T-helper 22 cell (primary cell): ENCODE data around the gene IL1RAP.
"Not testable (repeated sequence)": the region's sequence is repeated elsewhere in the genome, so short reads cannot be mapped to it uniquely, and the experiment has no call there.

Experiments used
- DNase-seq: peaks from one replicate; pipeline ENCODE4 v3.0.0-alpha.2; 2020; ENCODE audit warnings: low read depth

Gene IL1RAP

GRCh38 chr3:190512666-190513065 lies 1.2 kb upstream of the IL1RAP start:
- DNase-seq, result no peak

DNA sequence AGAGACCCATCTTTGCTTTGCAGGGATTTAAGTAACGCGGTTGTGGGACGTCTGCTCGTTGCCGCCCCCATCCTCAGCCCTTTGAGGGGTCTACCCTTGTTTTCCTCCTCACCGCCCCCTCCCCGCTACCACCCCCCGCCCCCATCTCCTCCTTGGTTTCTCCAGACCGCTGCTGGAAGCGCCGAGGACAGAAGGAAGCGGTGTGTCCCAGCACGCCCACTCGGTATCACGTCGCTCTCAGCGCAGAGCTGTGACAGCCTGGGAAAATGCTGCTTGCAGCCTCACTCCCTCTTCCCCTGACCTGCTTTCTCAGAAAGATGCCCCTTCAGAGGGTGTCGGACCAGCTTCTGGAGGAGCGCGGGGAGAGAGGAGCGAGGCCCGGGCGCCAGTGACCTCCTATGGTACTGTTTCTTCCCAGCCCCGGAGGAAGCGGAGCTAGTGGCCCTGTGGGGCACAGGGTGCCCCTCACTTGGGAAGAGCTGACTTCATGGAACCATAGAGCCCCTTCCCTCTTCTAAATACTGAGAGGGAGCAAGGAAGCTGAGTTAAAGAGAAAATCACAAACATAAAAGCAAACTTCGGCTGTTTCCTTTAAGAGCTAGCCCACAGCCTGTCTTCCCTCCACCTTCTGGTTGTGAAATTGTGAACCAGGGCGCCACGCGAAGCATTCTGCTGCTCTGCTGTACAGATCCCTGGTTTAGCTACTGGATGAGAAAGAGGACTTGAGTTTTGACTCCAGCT lies 698 bp downstream of the IL1RAP start:
- DNase-seq, result peak; percentile 4

DNA sequence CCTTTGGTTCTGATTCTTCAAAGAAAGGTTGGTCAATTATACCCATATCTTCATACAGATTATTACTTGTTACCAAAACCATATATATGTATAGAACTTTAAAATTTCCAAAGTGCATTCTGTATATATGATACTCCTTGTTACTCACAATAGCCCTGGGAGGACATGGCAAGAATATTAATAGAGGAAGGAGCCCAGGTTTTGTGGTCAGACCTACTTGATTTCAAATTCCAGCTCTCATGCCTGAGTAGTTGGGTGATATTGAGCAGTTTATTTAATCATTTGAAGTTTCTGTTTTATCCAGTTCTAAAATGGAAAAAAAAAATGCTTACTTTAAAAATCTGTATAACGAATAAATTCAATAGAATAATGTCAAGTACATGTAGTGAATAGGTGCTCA lies 2.5 kb downstream of the IL1RAP start:
- DNase-seq, result no peak

GRCh38 chr3:190517687-190518086 lies 3.8 kb downstream of the IL1RAP start:
- DNase-seq, result no peak

DNA sequence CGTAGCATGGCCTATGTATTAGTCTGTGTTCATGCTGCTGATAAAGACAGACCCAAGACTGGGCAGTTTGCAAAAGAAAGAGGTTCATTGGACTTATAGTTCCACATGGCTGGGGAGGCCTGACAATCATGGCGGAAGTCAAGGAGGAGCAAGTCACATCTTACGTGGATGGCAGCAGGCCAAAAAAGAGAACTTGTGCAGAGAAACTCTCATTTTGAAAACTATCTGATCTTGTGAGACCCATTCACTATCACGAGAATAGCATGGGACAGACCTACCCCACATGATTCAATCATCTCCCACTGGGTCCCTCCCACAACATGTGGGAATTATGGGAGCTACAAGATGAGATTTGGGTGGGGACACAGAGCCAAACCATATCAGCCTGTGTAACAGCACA lies 4.6 kb downstream of the IL1RAP start:
- DNase-seq, result not testable (repeated sequence)

DNA sequence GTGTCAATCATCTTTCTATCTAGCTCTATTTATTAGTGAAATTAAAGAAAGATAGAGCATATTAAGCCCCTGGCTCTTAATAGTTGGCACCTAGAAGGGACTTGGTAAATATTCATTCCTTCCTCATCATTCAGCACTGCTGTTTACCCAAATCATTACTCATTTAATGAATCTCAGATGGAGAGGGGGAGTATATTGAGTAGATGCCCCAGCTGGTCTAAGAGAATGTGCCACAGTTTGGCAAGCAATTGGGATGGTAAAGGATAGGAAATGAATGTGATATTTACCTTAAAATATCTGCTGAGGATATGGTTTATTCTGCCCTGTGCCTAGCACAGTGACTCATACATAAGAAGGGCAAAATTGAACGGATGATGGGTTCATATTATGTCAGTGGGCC lies 6.0 kb downstream of the IL1RAP start:
- DNase-seq, result no peak

DNA sequence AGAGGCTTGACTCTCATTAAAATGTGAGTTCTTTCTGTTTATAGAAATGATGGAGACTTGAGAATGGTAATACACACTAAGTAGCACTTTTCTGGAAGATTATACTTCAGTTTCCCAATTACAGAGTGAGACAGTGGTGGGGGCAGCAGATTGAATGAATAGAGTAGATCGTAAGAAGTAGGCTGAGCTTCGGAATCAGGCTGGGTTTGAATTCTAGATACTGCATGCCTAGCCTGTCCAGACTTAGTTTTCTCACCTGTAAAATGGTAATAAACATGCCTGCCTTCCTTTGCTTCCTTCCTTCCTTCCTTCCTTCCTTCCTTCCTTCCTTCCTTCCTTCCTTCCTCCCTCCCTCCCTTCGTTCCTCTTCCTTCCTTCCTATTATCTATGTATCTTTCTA lies 8.1 kb downstream of the IL1RAP start:
- no peak for DNase-seq

- DNase-seq, result no peak
Measured at GRCh38 chr3:190522621-190523222, 8.8 kb downstream of the IL1RAP start.

DNA sequence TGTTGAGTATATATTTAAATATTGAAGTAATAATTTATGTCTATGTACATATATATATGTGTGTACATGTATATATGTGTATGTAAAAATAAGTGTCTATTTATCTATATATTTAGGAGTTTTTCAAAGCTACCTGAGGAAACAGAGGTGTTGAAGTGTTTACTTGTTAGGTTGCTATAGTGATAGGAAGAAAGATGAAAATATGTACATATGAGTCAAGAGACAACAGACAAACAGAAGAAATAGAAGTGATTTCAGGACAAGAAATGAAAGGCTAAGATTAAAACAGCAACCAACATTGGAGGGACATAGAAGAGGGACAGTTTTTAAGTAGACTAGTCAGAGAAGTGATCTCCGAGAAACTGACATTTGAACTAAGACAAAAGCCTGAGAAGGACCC lies 11.1 kb downstream of the IL1RAP start:
- DNase-seq, result no peak

DNA sequence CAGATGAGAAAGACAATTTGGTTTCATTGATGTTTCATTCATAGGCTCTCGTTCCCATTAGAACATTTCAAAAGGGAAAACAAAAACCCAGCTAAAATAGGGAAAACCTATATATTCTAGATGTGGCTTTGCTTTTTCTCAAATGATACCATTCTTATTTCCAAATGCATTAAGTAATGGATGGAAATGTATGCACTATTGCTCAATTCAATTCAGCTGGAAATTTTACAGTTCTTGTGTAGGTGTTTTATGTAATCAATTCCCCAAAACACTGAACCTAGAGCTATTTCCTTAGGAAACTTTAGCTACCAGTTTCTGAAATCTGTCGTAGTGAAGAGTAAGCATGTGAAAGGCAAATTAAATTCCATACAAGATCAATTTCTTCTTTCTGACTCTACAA lies 11.7 kb downstream of the IL1RAP start:
- no peak for DNase-seq

GRCh38 chr3:190526787-190527762 lies 13.2 kb downstream of the IL1RAP start:
- no peak for DNase-seq

DNA sequence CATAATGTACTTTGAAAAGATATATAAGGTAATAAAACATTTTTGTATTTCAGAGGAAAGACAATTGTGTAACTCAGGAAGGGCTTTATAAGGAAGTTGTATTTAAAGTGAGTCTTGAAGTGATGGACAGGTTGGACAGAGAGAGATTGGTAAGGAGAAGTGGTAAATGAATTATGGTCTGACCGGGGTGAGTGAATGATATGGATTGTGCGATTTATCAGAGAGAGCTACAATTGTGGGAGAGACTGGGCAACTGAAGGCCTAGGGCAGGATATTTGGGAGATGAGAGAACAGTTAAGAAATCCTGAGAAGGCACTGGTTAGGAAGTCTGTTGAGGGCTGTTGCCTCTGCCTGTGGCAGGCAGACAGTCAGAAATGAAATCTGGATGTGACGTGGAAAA lies 14.8 kb downstream of the IL1RAP start:
- no peak for DNase-seq

DNA sequence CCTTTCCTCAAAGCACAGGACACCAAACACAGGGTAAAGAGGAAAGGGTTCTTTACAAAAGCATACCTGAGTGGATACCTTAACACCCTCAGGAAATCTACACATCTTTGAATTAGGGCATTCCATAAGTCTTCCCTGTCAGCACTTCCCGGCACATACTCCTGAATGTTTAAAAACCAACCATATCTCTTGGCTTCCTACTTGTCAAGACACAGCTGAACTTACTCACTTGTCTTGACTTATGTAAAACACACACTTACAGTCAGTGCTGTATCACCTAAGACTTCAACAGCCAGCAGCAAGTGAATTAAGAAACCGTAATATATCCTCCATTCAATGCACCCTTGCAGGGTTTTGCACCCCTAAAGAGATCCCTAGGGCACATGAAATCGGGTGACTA lies 17.5 kb downstream of the IL1RAP start:
- no peak for DNase-seq

GRCh38 chr3:190532731-190533203 lies 18.9 kb downstream of the IL1RAP start:
- DNase-seq, result no peak

- DNase-seq, result no peak
Measured at GRCh38 chr3:190533511-190534281, 19.8 kb downstream of the IL1RAP start.

DNA sequence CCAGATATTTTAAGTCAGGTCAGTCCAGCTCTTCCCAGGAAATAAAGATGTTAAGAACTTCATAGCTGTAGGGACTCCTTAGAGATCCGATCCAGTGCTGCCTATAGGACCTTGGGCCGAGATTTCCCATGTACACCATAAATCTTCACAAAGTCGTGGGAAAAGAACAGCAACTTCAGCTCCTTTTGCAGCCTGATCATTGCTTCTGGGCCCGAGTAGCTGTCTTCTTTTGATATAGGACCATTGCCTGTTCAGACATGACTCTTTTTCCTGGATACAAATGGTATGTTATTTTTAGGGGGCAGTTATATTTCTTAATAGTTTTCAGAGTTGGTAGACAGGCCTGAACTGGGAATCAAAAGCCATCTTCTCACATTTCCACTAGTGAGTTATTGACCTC lies 20.5 kb downstream of the IL1RAP start:
- no peak for DNase-seq

DNA sequence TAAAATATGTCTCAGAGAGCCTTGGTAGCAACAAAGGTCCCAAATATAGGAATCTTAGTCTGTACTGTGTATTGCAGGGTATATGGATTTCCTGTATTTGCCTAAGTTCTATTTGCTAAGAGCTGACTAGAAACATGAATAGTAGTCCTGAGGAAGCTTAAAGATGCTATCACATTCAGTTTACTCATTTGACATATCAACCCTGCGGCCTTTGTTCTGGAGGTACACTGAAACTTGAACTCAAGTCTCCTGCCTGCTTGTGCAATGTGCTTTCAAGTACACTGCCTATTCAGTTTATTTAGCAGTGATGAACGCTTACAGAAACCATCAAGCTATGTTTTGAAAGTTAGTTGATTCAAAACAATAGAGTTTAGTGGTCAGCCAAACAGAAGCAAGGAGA lies 21.1 kb downstream of the IL1RAP start:
- no peak for DNase-seq

DNA sequence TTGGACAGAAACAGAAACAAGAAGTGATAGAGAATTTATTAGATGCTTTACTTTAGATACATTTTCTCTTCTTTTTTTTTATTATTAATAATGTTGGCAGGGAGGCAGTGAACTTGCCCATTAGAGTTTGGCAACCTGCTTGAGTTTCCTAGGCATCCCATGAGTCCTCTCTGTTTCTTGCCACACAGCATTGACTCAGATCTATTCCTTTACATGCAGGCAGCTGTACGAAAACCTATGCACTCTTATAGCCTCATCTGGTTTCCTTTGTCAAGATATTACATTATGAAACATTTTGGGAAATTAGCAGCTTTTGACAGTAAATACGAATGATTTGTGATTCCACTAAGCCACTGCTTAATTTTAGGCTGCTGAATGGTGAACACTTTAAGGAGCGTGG lies 23.3 kb downstream of the IL1RAP start:
- no peak for DNase-seq

DNA sequence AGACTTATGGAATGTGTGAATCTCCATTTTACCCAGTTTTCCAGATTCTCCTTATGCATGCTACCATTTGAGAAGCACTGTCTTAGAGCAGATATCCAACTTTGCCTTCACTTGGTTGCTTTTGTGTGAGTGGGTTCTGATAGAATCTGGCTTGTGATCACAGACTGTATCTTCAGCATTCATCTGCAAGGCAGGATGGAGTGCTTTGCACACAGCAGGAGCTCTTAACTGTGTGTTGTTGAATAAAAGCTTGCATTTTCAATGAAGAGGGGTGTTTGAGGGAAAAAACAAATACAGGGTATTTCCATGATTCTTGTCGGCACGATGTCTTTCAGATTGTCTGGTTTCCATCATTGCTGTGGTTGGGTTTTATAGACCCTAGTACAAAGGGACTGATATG lies 24.4 kb downstream of the IL1RAP start:
- no peak for DNase-seq

DNA sequence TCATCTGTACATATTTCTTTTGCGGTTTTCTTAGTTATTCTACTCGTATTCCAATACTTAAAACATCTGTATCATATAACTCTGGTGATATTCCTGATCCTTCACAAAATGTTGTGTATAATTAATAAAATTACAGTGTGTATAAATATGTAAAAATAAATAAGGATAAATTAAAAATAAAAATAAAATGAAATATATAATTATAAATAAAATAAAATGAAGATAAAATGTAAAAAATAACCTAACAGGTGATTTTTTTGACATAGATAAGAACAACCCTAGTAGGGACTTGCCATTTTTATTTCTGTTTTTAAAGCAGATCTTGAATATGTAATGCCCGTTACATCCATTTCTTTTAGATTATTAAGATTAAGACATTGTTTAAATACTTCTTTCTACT lies 25.6 kb downstream of the IL1RAP start:
- no peak for DNase-seq

DNA sequence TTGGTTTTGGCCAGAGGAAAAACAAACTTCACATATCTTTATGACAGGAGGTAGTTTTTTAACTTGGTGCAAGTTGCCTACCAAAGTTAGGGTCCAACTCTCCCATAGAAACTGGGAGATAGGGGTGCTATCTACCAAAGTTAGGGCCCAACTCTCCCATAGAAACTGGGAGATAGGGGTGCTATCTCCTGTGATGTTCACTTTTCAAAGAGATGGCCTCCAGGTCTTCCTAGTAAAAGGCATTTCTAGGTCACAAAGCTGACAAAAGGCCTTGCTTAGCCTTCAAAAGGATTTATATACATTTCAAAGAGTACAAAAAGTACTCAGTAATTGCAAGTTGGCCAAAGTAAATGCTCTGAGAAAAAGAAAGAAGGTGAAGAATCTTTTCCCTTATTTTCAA lies 27.1 kb downstream of the IL1RAP start:
- no peak for DNase-seq

DNA sequence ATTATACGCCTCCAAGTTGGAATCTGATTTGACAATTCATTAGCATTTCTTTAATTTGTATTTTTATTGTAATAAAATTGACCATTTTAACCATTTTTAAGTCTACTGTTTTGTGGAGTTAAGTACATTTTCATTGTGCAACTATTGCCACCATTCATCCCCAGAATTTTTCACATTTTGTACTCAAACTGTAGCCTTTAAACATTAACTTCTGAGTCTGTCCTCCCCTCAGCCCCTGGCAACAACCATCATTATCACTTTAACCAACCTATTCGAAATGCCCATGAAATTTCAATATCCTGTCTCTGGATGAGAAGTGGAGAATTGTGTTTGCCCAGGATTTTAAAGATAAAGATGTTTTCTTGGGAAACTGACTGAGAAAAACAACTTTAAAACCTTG lies 27.7 kb downstream of the IL1RAP start:
- DNase-seq, result no peak
